Measurements from ENCODE around the gene APPL2. TPM values are rescaled to one million over a fixed set of nuclear protein-coding genes. Genes with fewer than 3 reads are reported as not detected.
A peak's percentile ranks its signal among the peaks of the same experiment; 100 is the strongest.
"Not testable (repeated sequence)": the region's sequence is repeated elsewhere in the genome, so short reads cannot be mapped to it uniquely, and the experiment has no call there.

The APPL2 gene
- polyA plus RNA-seq, 10 donors: 20.0 to 44.5 (median 29.8) TPM

DNA sequence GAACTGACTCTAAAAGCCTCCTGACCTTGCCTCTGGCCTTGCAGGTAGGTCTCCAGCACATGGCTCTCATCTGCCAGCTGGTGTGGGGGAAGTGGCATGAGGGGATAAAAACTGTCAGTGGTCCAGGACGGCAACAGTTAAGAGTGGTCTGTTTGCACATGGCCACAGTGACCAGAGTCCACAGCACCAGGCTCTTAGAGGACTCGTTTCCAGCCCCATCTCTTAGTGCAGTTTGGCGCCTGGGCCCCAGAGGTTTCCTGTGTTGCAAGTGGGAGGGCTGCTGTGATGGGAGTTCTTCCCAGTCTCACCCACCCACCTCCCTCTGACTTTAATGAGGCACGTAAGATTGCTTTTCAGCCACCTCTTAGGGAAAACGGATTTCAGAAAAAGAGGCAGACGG is 37.0 kb downstream of the APPL2 start:
- DNase-seq: no peak

GRCh38 chr12:105196090-105196489 is 39.9 kb downstream of the APPL2 start:
- no peak for DNase-seq

GRCh38 chr12:105194947-105195346 is 41.0 kb downstream of the APPL2 start:
- no peak for DNase-seq

- DNase-seq: no peak
Observed at GRCh38 chr12:105192624-105193225, 43.2 kb downstream of the APPL2 start.

DNA sequence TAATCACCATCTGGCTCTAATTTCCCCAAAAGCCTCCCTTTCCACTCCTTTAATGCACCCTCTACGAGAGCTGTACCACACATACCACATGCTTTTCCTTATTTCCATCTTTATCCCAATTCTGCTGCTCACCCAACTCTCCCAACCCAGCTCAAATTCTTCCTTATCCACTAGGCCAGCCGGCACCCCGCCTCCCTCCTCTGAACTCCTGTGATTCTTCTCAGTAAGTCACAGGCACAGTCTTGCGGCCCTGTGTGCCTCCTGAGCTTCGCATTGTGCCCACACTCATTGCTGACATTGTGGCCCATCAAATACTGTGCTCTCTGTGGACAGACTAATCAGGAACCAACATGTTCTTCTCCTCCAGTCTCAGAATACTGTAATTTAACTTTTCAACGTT is 45.4 kb downstream of the APPL2 start:
- no peak for DNase-seq

GRCh38 chr12:105189293-105189692 is 46.7 kb downstream of the APPL2 start:
- DNase-seq: no peak

- not testable (repeated sequence) for DNase-seq
Observed at GRCh38 chr12:105183976-105184375, 52.0 kb downstream of the APPL2 start.

GRCh38 chr12:105183406-105183805 is 52.6 kb downstream of the APPL2 start:
- DNase-seq: not testable (repeated sequence)

DNA sequence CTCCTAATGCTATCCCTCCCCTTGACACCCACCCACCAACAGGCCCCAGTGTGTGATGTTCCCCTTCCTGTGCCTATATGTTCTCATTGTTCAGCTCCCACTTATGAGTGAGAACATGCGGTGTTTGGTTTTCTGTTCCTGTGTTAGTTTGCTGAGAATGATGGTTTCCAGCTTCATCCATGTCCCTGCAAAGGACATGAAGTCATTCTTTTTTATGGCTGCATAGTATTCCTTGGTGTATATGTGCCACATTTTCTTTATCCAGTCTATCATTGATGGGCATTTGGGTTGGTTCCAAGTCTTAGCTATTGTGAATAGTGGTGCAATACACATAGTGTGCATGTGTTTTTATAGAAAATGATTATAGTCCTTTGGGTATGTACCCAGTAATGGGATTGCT is 56.9 kb downstream of the APPL2 start:
- not testable (repeated sequence) for DNase-seq

DNA sequence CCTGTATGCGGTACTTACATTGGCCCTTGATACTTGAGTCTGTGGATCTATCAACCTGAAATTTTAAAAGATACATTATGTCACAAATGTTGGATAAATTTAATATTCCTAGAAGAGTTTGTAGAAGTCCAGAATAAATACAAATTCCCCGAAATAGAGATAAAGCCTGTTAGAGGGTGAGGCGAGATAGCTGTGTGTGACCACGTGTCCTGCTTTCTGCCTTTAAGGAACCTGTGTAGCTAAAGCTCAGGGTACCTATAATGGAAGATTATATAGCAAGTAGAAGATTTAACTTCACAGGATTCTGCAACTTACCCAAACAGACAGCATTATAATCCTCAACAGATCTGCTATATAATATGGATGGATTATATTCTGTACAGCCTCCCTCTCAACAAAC is 58.8 kb downstream of the APPL2 start:
- no peak for DNase-seq

- DNase-seq: no peak
Observed at GRCh38 chr12:105175397-105175990, 60.5 kb downstream of the APPL2 start.

- DNase-seq: no peak
Observed at GRCh38 chr12:105171691-105172436, 64.1 kb downstream of the APPL2 start.

DNA sequence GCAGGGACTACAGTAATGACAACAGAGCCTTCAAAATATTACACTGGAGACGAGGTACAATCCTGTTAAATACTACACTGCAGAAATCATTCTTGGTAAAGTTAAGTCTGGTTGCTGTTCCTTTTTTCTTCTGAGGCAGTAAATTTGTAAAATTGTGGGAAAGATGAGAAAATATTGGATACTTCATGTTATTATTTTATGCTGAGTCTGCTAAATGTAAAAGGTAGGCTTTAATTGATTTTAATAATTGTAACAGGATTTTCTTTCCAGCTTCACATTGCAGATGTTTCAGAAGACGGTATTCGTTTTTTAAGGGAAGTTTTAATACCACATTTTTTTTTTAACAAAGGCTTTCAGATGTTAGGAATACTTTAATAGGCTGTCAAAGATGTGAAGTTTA is 65.8 kb downstream of the APPL2 start:
- DNase-seq: no peak

GRCh38 chr12:105168006-105168405 is 68.0 kb downstream of the APPL2 start:
- no peak for DNase-seq

GRCh38 chr12:105167346-105167745 is 68.6 kb downstream of the APPL2 start:
- DNase-seq: no peak

DNA sequence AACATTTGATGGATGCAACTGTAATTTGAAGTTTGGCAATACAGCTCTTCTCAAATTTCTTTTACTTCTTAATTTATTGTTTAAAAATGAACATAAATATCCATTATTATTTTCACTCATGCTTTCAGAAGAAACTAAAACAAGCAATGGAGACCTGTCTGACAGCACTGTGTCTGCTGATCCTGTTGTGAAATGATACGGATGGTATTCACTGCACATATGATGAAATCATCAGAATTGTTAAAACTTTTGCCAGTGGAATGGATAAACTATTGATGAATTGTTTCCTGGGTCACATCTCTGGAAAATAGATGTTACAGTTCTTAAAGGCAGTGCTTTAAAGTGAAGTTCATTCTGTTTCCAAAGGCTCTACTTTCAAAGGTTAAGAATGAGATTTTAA is 69.2 kb downstream of the APPL2 start:
- DNase-seq: no peak

GRCh38 chr12:105164068-105164467 is 71.9 kb downstream of the APPL2 start:
- no peak for DNase-seq

- no peak for DNase-seq
Observed at GRCh38 chr12:105162174-105162573, 73.8 kb downstream of the APPL2 start.

- DNase-seq: peak in 2 of 3 donors; percentile 8 to 12
Observed at GRCh38 chr12:105158876-105159275, 77.1 kb downstream of the APPL2 start.

GRCh38 chr12:105157606-105158005 is 78.4 kb downstream of the APPL2 start:
- DNase-seq: no peak

GRCh38 chr12:105156260-105156659 is 79.7 kb downstream of the APPL2 start:
- no peak for DNase-seq

DNA sequence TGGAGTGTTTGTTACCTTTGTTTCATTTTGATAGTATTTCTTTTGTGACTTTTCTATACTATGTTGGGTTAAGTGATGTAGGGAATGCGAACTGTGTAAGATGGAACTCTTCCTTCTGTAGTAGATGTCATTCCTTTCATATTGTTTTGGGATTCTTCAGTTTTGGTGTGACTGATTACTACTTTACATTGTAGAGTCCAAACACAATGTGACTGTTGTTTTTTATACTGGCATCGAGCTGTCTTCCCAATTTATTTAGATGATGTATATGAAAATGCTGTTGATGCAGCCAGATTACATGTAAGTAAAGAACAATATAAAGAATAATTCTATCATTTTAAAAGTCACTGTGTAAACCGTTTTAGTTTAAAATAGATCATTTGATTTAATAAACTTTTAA is 93.7 kb downstream of the APPL2 start:
- no peak for DNase-seq

DNA sequence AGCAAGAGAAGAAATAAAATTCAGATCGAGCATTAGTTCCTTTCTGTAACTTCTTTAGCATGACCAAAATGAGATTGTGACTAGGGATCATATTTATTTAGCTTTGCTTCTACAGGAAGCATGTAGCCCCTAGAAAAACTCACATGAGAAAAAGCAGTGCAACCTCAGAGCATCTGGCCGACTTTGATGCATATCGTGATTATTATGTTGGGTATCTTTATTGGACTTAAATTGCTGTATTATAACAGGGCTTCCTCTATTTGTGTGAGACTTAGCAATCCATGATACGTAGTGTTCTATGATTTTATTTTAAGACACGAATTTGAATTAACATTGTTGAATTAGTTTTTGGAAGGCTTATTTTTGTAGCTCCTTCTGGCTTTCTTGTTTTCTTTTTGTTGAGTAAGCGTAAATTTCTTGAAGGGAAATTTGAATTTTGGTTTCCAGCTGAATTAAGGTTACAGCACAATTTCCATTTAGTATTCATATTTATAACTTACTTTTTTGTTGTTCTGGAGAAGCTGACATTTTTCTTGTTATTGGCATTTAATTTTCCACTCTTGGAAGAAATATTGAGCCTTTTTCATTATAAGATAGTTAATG is 94.6 kb downstream of the APPL2 start:
- no peak for DNase-seq

Measured in muscle of back (tissue), 11 donors.